Erythroblast (primary cell): Measurements from ENCODE around the gene MEF2C.

Source experiments
- DNase-seq, 2 experiments: peaks; one replicate each; lab custom pipeline; 2025; lab: John Stamatoyannopoulos, UW
- GATA1 ChIP-seq: IDR thresholded peaks from 2 replicates; pipeline ENCODE4 v1.6.1; 2011; ENCODE audit warnings: low read depth, mild to moderate bottlenecking, control low read depth, low read length, moderate library complexity
- POLR2A ChIP-seq: IDR thresholded peaks from 2 replicates; pipeline ENCODE4 v1.6.1; 2011; ENCODE audit warnings: mild to moderate bottlenecking, low read length

The MEF2C gene

DNA sequence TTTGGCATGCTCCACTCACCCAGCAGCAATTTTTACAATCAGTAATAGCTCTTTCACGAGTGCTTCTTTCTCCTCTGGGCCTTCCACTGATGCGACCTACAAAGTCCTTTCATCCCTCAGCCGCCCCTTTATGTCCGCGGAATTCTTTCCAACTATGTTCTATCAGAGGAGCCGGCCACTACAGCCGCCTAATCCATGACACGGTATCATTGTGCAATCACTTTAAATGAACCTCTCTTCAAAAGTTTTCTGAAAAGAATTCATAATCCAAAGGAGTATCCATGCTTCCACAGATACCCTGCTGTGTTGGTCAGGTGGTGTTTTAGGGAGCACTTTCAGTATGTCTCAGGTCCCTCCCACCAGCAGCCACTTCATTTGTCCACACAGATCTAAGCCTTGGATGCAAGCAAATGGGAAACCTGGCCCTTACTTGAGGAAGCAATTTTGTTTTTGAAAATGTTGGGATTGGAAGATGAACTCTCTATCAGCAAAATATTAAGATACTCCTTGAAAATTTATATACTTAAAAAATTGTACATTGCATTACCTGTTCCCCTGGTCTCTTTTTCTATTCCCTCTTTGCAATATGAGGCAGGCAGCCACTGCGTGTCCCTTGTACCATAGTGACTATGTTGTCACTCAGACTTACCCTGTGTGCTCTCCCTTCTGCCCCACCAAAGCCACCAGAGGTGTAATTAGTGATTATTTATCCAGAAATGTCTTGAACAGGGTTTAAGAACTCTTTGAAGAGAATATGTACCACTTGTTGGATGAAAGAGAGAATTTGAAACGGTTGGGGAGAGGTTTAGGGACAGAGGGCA is 12.9 kb upstream of the MEF2C start:
- no peak for DNase-seq
- TF ChIP-seq GATA1: no peak

DNA sequence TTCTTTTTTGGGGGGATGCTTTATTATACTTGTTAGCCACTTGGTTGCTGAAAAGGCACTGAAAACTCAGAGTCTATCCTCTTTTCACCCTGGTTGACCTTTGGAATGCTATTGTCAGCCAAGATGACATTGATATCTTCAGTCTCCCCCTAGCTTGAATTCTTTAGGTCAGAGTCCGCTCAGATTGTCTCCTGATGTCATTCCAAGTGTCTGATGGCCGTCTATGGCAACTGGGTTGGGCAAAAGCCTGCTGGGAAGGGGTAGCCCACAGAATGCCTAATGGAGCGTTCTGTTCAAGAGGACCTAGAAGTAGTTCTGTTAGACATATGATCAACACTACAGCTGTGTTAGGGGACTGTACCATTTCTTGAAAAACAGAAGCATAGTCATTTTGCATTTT is 9.7 kb upstream of the MEF2C start:
- DNase-seq: no peak
- no peak for TF ChIP-seq POLR2A
- no peak for TF ChIP-seq GATA1

- DNase-seq: no peak
- TF ChIP-seq GATA1 (no peak), POLR2A (no peak)
Measured at GRCh38 chr5:88890070-88890781, 7.2 kb upstream of the MEF2C start.

GRCh38 chr5:88889189-88890069 is 6.4 kb upstream of the MEF2C start:
- TF ChIP-seq POLR2A (peak; percentile 25), GATA1 (no peak)

GRCh38 chr5:88888848-88889188 is 5.8 kb upstream of the MEF2C start:
- no peak for DNase-seq
- TF ChIP-seq POLR2A: no peak
- TF ChIP-seq GATA1: no peak

More at GRCh38 chr5:88889189-88890069, 6.4 kb upstream of the MEF2C start:
- DNase-seq: peak; percentile 50 to 55

DNA sequence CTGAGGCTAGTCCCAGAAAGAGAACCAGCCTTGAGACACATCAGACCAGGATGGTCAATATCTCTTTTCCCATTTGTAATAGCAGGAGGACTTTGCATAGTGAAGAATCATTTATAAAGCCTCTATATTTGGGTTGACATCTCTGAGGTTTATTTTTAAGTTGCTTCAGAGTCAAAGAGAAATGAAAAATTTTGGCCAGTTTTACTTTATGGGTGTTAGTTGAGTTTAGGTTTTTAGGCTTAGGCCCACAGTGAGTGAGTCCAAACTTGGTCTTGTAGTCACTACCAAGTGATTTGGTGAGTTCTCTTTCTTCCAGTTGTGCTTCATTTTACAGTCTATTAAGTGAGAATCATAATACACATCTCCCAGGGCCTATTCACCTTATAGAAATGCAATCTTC is 5.3 kb upstream of the MEF2C start:
- TF ChIP-seq GATA1 (no peak), POLR2A (no peak)

GRCh38 chr5:88887342-88887741 is 4.4 kb upstream of the MEF2C start:
- no peak for TF ChIP-seq POLR2A
- no peak for TF ChIP-seq GATA1
- DNase-seq: no peak

More for the DNA sequence above, 5.3 kb upstream of the MEF2C start:
- DNase-seq: no peak

DNA sequence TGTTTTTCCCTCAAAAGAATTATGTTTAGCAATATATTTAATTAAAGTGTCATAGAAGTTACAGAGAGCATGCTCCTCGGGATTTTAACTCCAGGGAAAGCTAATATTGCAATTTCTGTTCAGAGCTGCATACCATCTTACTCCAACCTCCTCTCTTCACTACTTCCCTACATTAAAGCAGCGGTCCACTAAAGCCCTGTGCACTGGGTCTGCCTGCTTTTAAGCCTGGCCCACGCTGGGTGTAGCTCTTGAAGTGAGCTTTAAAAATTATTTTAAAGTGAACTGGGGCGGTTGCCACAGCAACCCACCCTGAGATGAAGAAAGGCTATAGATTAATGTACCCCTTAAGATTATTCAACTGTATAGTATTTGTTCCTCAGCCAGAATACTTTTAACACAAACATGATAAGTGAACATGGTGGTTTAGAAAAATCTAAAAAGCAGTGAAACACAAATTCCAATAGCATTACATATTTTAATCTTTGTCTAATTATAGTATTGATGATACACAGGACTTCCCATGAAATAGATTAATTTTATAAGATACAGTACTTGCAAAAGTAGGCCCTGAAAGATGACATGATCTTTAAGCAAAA is 3.9 kb upstream of the MEF2C start:
- DNase-seq: no peak
- no peak for TF ChIP-seq GATA1
- TF ChIP-seq POLR2A: no peak

DNA sequence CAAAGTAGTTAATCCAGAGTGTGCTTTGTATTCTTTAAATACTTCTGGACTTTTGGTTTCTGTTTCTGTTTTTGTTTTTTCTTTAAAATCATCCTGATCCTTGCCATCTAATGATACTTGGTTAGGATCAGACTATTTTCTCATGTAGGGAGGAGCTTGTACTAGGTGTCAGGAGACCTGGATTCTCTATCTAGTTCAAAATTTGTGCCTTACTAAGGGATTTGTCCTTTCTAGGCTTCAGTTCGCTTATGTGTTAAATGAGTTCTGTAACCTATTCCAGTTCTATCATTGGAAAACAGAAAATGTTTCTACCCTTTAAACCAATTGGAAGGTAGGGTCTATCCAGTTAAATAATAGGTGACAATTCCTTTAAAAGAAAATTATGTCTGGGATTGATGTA is 3.3 kb upstream of the MEF2C start:
- DNase-seq: no peak
- TF ChIP-seq POLR2A (no peak), GATA1 (no peak)

DNA sequence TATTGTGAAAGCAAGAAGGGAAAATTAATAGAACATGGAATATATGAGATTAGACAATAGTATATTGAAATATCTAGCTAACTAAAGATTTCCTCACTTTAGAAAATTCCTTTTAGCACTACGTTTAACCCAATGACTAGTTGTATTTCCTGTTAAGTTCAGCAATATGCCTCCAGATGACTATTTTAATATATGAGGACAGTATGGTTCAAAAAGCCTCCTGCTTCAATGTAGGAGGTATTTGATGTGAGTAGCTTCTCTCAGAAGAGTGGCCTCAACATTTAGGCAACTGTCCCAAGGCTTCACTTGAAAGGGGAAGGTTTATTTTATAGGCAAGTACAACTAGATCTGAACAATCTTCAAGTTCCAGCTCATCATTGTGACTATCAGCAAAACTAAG is 2.0 kb upstream of the MEF2C start:
- no peak for DNase-seq
- TF ChIP-seq GATA1 (no peak), POLR2A (no peak)

GRCh38 chr5:88884608-88884877 is 1.6 kb upstream of the MEF2C start:
- peak; percentile 38 to 48 for DNase-seq
- no peak for TF ChIP-seq GATA1
- no peak for TF ChIP-seq POLR2A

- TF ChIP-seq POLR2A: no peak
- TF ChIP-seq GATA1: no peak
- peak; percentile 70 to 73 for DNase-seq
Measured at GRCh38 chr5:88883836-88884607, 1.0 kb upstream of the MEF2C start.

DNA sequence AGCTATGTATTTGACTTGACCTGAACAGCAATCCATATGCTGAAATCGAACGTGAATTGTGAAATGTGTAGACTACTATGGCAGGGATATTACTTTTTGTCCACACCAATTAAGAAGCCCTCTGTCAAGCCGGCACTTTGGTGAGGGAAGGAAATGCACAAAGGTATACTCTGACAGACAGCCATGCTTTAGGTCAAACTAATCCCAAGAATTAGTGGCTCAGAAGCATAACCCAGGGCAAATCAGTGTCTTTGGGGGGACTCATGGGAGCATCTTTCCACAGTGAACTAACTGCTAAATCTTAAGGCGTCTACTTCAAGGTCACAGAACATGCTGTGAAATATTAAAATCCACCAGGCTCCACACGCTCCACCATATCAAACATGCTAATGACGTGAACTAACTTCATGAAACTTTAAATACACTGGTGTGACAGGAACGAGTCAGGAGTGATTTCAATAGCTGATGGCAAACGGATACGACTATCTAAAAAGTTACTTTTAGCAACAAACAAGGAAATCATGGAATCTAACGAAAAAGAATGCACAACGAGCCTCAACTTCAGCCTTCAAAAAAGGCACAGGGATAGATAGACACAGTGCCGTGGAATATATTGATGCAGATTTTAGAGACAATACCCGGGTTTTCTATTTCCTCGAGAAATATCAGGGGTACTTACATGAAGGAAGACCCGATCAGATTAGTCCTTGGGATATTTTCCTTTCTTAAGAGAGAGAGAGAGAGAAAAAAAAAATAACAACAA is 527 bp downstream of the MEF2C start:
- no peak for TF ChIP-seq POLR2A
- TF ChIP-seq GATA1: no peak

More for the DNA sequence above, 527 bp downstream of the MEF2C start:
- peak; percentile 42 to 48 for DNase-seq
